SU-DHL-6 (cell line): ENCODE measurements around the gene RTRAF.

Experiments
- H2AFZ ChIP-seq: fragments of 200-600 bp; sonication (generic); 2 replicates; pipeline ENCODE4 v1.6.1; 2014; ENCODE audit warnings: low read depth, mild to moderate bottlenecking, moderate library complexity, mixed read lengths, antibody characterized with exemption, low read length; ENCODE audit not compliant: severe bottlenecking
- H3F3A ChIP-seq: fragments of 200-600 bp; shearing (Covaris generic); 2 replicates; pipeline ENCODE4 v1.6.0; 2016; ENCODE audit warnings: antibody characterized with exemption, mild to moderate bottlenecking; ENCODE audit not compliant: insufficient read depth
- H3K27ac ChIP-seq: fragments of 200-600 bp; sonication (generic); 2 replicates; pipeline ENCODE4 v1.5.1; 2016; ENCODE audit warnings: low read depth, mild to moderate bottlenecking, low read length, moderate library complexity, mixed read lengths
- H3K27me3 ChIP-seq: fragments of 200-600 bp; sonication (generic), shearing (Covaris generic); 2 replicates; pipeline ENCODE4 v1.6.0; 2014; ENCODE audit warnings: mild to moderate bottlenecking, low read length
- H3K36me3 ChIP-seq: fragments of 200-600 bp; sonication (generic); 2 replicates; pipeline ENCODE4 v1.6.1; 2014; ENCODE audit warnings: mild to moderate bottlenecking, low read length, mixed read lengths
- H3K4me2 ChIP-seq: fragments of 300-600, 200-600 bp; shearing (Covaris generic), sonication (generic); 2 replicates; pipeline ENCODE4 v1.6.0; 2014; ENCODE audit warnings: low read length, low read depth, mild to moderate bottlenecking; ENCODE audit not compliant: poor library complexity, severe bottlenecking
- H3K4me3 ChIP-seq: fragments of 200-600 bp; sonication (generic); 2 replicates; pipeline ENCODE4 v1.5.1; 2014; ENCODE audit warnings: antibody characterized with exemption, low read length, mild to moderate bottlenecking, mixed read lengths; ENCODE audit not compliant: insufficient read depth, poor library complexity, severe bottlenecking
- H3K79me2 ChIP-seq: fragments of 200-600 bp; sonication (generic); 2 replicates; pipeline ENCODE4 v1.6.1; 2014; ENCODE audit warnings: mild to moderate bottlenecking, low read length, moderate library complexity; ENCODE audit not compliant: insufficient read depth
- H3K9ac ChIP-seq: fragments of 200-600 bp; sonication (generic); 2 replicates; pipeline ENCODE4 v1.7.0; 2014; ENCODE audit warnings: mild to moderate bottlenecking, low read length
- H3K9me2 ChIP-seq: fragments of 200-600 bp; sonication (generic); replicated peaks from 2 replicates; pipeline ENCODE4 v1.6.1; 2014; ENCODE audit warnings: low read length; ENCODE audit not compliant: insufficient read depth
- H3K9me3 ChIP-seq: fragments of 200-600 bp; sonication (generic); 2 replicates; pipeline ENCODE4 v1.6.1; 2014; ENCODE audit warnings: low read length, mixed read lengths; ENCODE audit not compliant: insufficient read depth
- H4K20me1 ChIP-seq: fragments of 200-600 bp; sonication (generic); 2 replicates; pipeline ENCODE4 v1.6.1; 2014; ENCODE audit warnings: low read depth, mild to moderate bottlenecking, antibody characterized with exemption, low read length, moderate library complexity, mixed read lengths
- EZH2phosphoT487 ChIP-seq: fragments of 200-600 bp; sonication (generic), shearing (Covaris generic); conservative IDR thresholded peaks from 2 replicates; pipeline ENCODE4 v1.6.1; 2018; ENCODE audit warnings: mild to moderate bottlenecking, antibody characterized with exemption, low read length, moderate library complexity, mixed read lengths
- TF ChIP-seq, protein P1 (sequence below): fragments of 200-600 bp; sonication (generic); IDR thresholded peaks from one replicate; pipeline ENCODE4 v1.5.1; 2017; ENCODE audit warnings: antibody characterized with exemption, mild to moderate bottlenecking, low read length, moderate library complexity; ENCODE audit not compliant: insufficient read depth, poor library complexity, severe bottlenecking

Gene RTRAF

DNA sequence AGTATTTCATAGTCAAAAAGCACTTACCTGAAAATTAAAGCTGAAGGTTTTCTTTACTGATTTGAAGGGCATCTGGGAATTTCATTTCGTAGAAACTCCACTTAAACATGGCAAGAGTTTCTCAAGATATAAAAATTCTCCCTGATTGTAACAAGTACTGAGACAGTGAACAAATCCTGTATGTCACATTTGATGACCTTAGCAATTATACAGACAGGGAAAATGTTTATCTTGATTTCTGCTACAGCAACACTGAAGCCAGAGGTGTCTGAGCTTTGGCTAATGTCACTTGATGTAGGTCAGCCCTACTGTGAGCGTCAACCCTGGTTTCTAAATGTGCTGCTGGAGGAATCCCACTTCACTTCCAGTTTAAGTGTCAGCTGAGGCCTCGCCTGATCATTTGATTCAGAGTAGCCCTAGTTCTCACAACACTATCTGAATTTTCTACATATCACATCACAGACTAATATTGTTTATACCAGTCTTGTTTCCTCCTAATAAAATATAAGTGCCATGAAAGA, 20.9 kb downstream of the RTRAF start:
- H3K9me2 ChIP-seq = no peaks in the 10 kb centered on the region
- H3K27ac ChIP-seq = no peak overlapping the region
- H3F3A ChIP-seq = 0 out of 2 replicates have a peak, but pooled peaks cover 5% of the 10 kb centered on the region
- peaks cover 25% of the 10 kb centered on the region; the same call in 1 of the 2 replicates for H3K36me3 ChIP-seq
- H2AFZ ChIP-seq = no peak overlapping the region
- H4K20me1 ChIP-seq = no peaks in the 10 kb centered on the region
- H3K27me3 ChIP-seq = no peaks in the 10 kb centered on the region
- no peak overlapping the region for H3K4me2 ChIP-seq
- H3K4me3 ChIP-seq = no peak overlapping the region
- H3K9me3 ChIP-seq = no peaks in the 10 kb centered on the region
- no peak for TF ChIP-seq EZH2phosphoT487
- TF ChIP-seq, protein P1, sequence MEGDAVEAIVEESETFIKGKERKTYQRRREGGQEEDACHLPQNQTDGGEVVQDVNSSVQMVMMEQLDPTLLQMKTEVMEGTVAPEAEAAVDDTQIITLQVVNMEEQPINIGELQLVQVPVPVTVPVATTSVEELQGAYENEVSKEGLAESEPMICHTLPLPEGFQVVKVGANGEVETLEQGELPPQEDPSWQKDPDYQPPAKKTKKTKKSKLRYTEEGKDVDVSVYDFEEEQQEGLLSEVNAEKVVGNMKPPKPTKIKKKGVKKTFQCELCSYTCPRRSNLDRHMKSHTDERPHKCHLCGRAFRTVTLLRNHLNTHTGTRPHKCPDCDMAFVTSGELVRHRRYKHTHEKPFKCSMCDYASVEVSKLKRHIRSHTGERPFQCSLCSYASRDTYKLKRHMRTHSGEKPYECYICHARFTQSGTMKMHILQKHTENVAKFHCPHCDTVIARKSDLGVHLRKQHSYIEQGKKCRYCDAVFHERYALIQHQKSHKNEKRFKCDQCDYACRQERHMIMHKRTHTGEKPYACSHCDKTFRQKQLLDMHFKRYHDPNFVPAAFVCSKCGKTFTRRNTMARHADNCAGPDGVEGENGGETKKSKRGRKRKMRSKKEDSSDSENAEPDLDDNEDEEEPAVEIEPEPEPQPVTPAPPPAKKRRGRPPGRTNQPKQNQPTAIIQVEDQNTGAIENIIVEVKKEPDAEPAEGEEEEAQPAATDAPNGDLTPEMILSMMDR = no peak
- H3K79me2 ChIP-seq = no peaks in the 10 kb centered on the region
- H3K9ac ChIP-seq = no peak overlapping the region

- Histone ChIP-seq H3K27me3 (no peaks in the 10 kb centered on the region), H3K9me3 (no peaks in the 10 kb centered on the region), H3F3A (0 out of 2 replicates have a peak, but pooled peaks cover 5% of the 10 kb centered on the region), H2AFZ (no peak overlapping the region), H3K4me3 (no peak overlapping the region), H3K79me2 (no peaks in the 10 kb centered on the region), H3K4me2 (no peak overlapping the region), H3K27ac (no peak overlapping the region), H3K36me3 (peaks cover 15% of the 10 kb centered on the region; the same call in 1 of the 2 replicates), H3K9ac (no peak overlapping the region), H4K20me1 (no peaks in the 10 kb centered on the region), H3K9me2 (no peaks in the 10 kb centered on the region)
- TF ChIP-seq, protein P1 = no peak
- TF ChIP-seq EZH2phosphoT487 = no peak
These were observed 22.2 kb downstream of the RTRAF start for GRCh38 chr14:52011523-52011922.

- Histone ChIP-seq H2AFZ (no peak overlapping the region), H3K27ac (no peak overlapping the region), H3K4me2 (no peak overlapping the region), H3K9me2 (no peaks in the 10 kb centered on the region), H3K27me3 (no peaks in the 10 kb centered on the region), H3K9ac (no peak overlapping the region), H3F3A (0 out of 2 replicates have a peak, but pooled peaks cover 5% of the 10 kb centered on the region), H3K9me3 (no peaks in the 10 kb centered on the region), H3K36me3 (peaks cover 7% of the 10 kb centered on the region; the same call in 1 of the 2 replicates), H3K79me2 (no peaks in the 10 kb centered on the region), H3K4me3 (no peak overlapping the region), H4K20me1 (no peaks in the 10 kb centered on the region)
- no peak for TF ChIP-seq EZH2phosphoT487
- TF ChIP-seq, protein P1 = no peak
These were observed 23.3 kb downstream of the RTRAF start for GRCh38 chr14:52012635-52013034.
